HEK293T (cell line): ENCODE measurements around the gene PCBP4.

Source experiments
- ARNT ChIP-seq: fragments of 450-650 bp; IDR thresholded peaks from 2 replicates; pipeline ENCODE4 v1.6.1; 2017; ENCODE audit warnings: mild to moderate bottlenecking
- ELF4 ChIP-seq: fragments of 450-650 bp; IDR thresholded peaks from 2 replicates; pipeline ENCODE4 v1.6.1; 2017; ENCODE audit warnings: antibody characterized with exemption

- TF ChIP-seq ELF4 (no peak), ARNT (no peak)
Measured at GRCh38 chr3:51946796-51947195, 20.5 kb downstream of the PCBP4 start.
